HAP-1 (cell line): ENCODE measurements around the gene TM4SF1.

Experiments used
- DNase-seq, 2 experiments: peaks; one replicate each; pipeline ENCODE4 v3.0.0-alpha.2; 2016 to 2020; ENCODE audit warnings: low spot score in 2 of 2
- H3K27me3 ChIP-seq: fragments of 250-450 bp; sonication (Bioruptor Pico); 2 replicates; pipeline ENCODE4 v1.5.1; 2020; ENCODE audit warnings: low read depth, mild to moderate bottlenecking, moderate library complexity
- H3K36me3 ChIP-seq: fragments of 250-450 bp; sonication (Bioruptor Pico); replicated peaks from 2 replicates; pipeline ENCODE4 v1.5.1; 2020; ENCODE audit warnings: mild to moderate bottlenecking
- H3K4me1 ChIP-seq: fragments of 250-450 bp; sonication (Bioruptor Pico); 2 replicates; pipeline ENCODE4 v1.5.1; 2020; ENCODE audit warnings: mild to moderate bottlenecking
- H3K4me3 ChIP-seq: fragments of 250-450 bp; sonication (Bioruptor Pico); 2 replicates; pipeline ENCODE4 v1.5.1; 2020; ENCODE audit warnings: mild to moderate bottlenecking, moderate library complexity
- H3K9me3 ChIP-seq: fragments of 250-450 bp; sonication (Bioruptor Pico); 2 replicates; pipeline ENCODE4 v1.5.1; 2020; ENCODE audit warnings: mild to moderate bottlenecking, moderate library complexity
- in situ Hi-C: fragments of 300-500 bp; cut with MboI; formaldehyde crosslinking; loops from 3 replicates; pipeline ENCODE4 v1.14.3; 2020; ENCODE audit warnings: low sequenced_read_pairs, inconsistent platforms, mixed read lengths

The TM4SF1 gene

GRCh38 chr3:149336925-149337324, 40.5 kb downstream of the TM4SF1 start:
- in situ Hi-C loops = no loop called here
- Histone ChIP-seq H3K9me3 (no peaks in the 10 kb centered on the region), H3K4me3 (no peak overlapping the region), H3K4me1 (peaks cover 3% of the 10 kb centered on the region; the same call in 1 of the 2 replicates), H3K27me3 (no peaks in the 10 kb centered on the region; the same call in 1 of the 2 replicates), H3K36me3 (no peaks in the 10 kb centered on the region)
- no peak for DNase-seq

- no peaks in the 10 kb centered on the region for H3K36me3 ChIP-seq
Observed at GRCh38 chr3:149333176-149333859, 44.1 kb downstream of the TM4SF1 start, which contains the start of gene TM4SF18. Gene TM4SF18, minus strand, starts transcription at chr3:149333636. Its CDS starts 254 bp downstream, at chr3:149333382.

GRCh38 chr3:149332771-149333170, 44.7 kb downstream of the TM4SF1 start:
- peaks cover 3% of the 10 kb centered on the region; the same call in 1 of the 2 replicates for H3K4me1 ChIP-seq
- H3K27me3 ChIP-seq = peaks cover 13% of the 10 kb centered on the region
- in situ Hi-C loops = no loop called here
- no peaks in the 10 kb centered on the region for H3K36me3 ChIP-seq
- no peak overlapping the region for H3K4me3 ChIP-seq
- no peak for DNase-seq
- H3K9me3 ChIP-seq = no peaks in the 10 kb centered on the region

More at GRCh38 chr3:149333176-149333859, 44.1 kb downstream of the TM4SF1 start, which contains the start of gene TM4SF18:
- in situ Hi-C loops = no loop called here
- Histone ChIP-seq H3K27me3 (peaks cover 13% of the 10 kb centered on the region), H3K9me3 (no peaks in the 10 kb centered on the region), H3K4me3 (no peak within 1 kb of the TSS), H3K4me1 (peaks cover 3% of the 10 kb centered on the region; the same call in 1 of the 2 replicates)
- peak; percentile 14 to 46 for DNase-seq

GRCh38 chr3:149332227-149332765, 45.2 kb downstream of the TM4SF1 start:
- H3K27me3 ChIP-seq = peaks cover 13% of the 10 kb centered on the region
- DNase-seq = no peak
- in situ Hi-C loops = no loop called here
- no peak overlapping the region for H3K4me3 ChIP-seq
- peaks cover 3% of the 10 kb centered on the region; the same call in 1 of the 2 replicates for H3K4me1 ChIP-seq
- H3K9me3 ChIP-seq = no peaks in the 10 kb centered on the region
- no peaks in the 10 kb centered on the region for H3K36me3 ChIP-seq

- H3K36me3 ChIP-seq = no peaks in the 10 kb centered on the region
- no peaks in the 10 kb centered on the region for H3K9me3 ChIP-seq
- no peak overlapping the region for H3K4me3 ChIP-seq
- H3K27me3 ChIP-seq = peaks cover 13% of the 10 kb centered on the region
- in situ Hi-C loops = no loop called here
- peaks cover 3% of the 10 kb centered on the region; the same call in 1 of the 2 replicates for H3K4me1 ChIP-seq
- DNase-seq = no peak
Observed at GRCh38 chr3:149331396-149331795, 46.1 kb downstream of the TM4SF1 start.

GRCh38 chr3:149330609-149331331, 46.7 kb downstream of the TM4SF1 start:
- no peak overlapping the region for H3K4me3 ChIP-seq
- in situ Hi-C loops = no loop called here
- H3K9me3 ChIP-seq = no peaks in the 10 kb centered on the region
- H3K4me1 ChIP-seq = peaks cover 3% of the 10 kb centered on the region; the same call in 1 of the 2 replicates
- no peak for DNase-seq
- peaks cover 13% of the 10 kb centered on the region for H3K27me3 ChIP-seq
- no peaks in the 10 kb centered on the region for H3K36me3 ChIP-seq

- in situ Hi-C loops = no loop called here
- Histone ChIP-seq H3K27me3 (peaks cover 18% of the 10 kb centered on the region), H3K4me3 (no peak overlapping the region), H3K9me3 (no peaks in the 10 kb centered on the region), H3K4me1 (no peaks in the 10 kb centered on the region), H3K36me3 (no peaks in the 10 kb centered on the region)
- no peak for DNase-seq
Observed at GRCh38 chr3:149327156-149327555, 50.3 kb downstream of the TM4SF1 start.

- Histone ChIP-seq H3K36me3 (no peaks in the 10 kb centered on the region), H3K4me3 (no peak overlapping the region), H3K4me1 (no peaks in the 10 kb centered on the region), H3K9me3 (no peaks in the 10 kb centered on the region), H3K27me3 (peaks cover 18% of the 10 kb centered on the region)
- in situ Hi-C loops = no loop called here
- no peak for DNase-seq
Observed at GRCh38 chr3:149325581-149325980, 51.9 kb downstream of the TM4SF1 start.

- in situ Hi-C loops = no loop called here
- DNase-seq = no peak
Observed at GRCh38 chr3:149324332-149324731, 53.1 kb downstream of the TM4SF1 start.

GRCh38 chr3:149321640-149322039, 55.8 kb downstream of the TM4SF1 start:
- 0 out of 2 replicates have a peak, but pooled peaks cover 5% of the 10 kb centered on the region for H3K27me3 ChIP-seq
- DNase-seq = no peak
- no peaks in the 10 kb centered on the region for H3K36me3 ChIP-seq
- H3K9me3 ChIP-seq = no peaks in the 10 kb centered on the region
- in situ Hi-C loops = no loop called here
- H3K4me3 ChIP-seq = no peak overlapping the region
- no peaks in the 10 kb centered on the region for H3K4me1 ChIP-seq

More at GRCh38 chr3:149324332-149324731, 53.1 kb downstream of the TM4SF1 start:
- Histone ChIP-seq H3K36me3 (no peaks in the 10 kb centered on the region), H3K4me1 (no peaks in the 10 kb centered on the region), H3K4me3 (no peak overlapping the region), H3K9me3 (no peaks in the 10 kb centered on the region), H3K27me3 (0 out of 2 replicates have a peak, but pooled peaks cover 8% of the 10 kb centered on the region)

GRCh38 chr3:149321136-149321535, 56.3 kb downstream of the TM4SF1 start:
- no peak for DNase-seq
- no peaks in the 10 kb centered on the region for H3K4me1 ChIP-seq
- H3K27me3 ChIP-seq = 0 out of 2 replicates have a peak, but pooled peaks cover 5% of the 10 kb centered on the region
- H3K9me3 ChIP-seq = no peaks in the 10 kb centered on the region
- H3K36me3 ChIP-seq = no peaks in the 10 kb centered on the region
- in situ Hi-C loops = no loop called here
- H3K4me3 ChIP-seq = no peak overlapping the region

- Histone ChIP-seq H3K4me3 (no peak overlapping the region), H3K36me3 (no peaks in the 10 kb centered on the region), H3K4me1 (no peaks in the 10 kb centered on the region), H3K9me3 (no peaks in the 10 kb centered on the region), H3K27me3 (no peaks in the 10 kb centered on the region)
- DNase-seq = peak; percentile 10 to 36
- in situ Hi-C loops = no loop called here
Observed at GRCh38 chr3:149319750-149320149, 57.7 kb downstream of the TM4SF1 start.
